ENCODE results near the gene TMC5.

Gene TMC5

DNA sequence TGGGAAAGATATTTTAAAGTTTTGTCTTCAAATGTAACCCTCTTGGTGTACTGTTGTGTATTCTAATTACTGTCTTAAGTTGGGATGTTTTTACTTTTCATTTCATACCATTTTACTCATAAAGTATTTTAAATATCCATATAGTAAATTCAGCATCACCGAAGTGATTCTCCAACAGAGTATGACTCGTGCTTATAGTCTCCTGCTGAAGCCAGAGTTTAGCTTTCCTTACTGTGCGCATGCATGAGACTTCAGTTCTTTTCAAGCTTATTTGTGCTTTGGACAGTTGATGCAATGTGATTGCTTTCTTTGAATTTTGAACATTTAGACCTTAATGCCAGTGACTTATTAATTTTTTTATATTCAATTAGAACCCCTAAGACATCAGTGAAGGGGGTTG, 130.5 kb downstream of the TMC5 start:
- TF ChIP-seq ZNF274 (IDR thresholded peaks at IDR 0.05; ENCODE audit: low read depth, low read length) = no peak
- H3K4me3 ChIP-seq (ENCODE audit: low read length) = no peak overlapping the region
